HepG2 (cell line): Measurements from ENCODE around the gene AGAP1. TPM values are rescaled to one million over a fixed set of nuclear protein-coding genes. Genes with fewer than 3 reads are reported as not detected.

Source experiments
- ATAC-seq: fragments of 200-7000 bp; cut with Tn5 transposase; 3 replicates; pipeline ENCODE4 v1.9.1; 2020; ENCODE audit warnings: mild to moderate bottlenecking, moderate library complexity
- BruUV-seq: library from RNA; stranded (reverse); fragments of 400-500 nt; replicated peaks from 2 replicates; lab custom pipeline; 2021; lab: Mats Ljungman, UMichigan
- CTCF ChIA-PET: fragments of 300-600 bp; formaldehyde crosslinking; extraction: SDS; loops from one replicate; lab custom pipeline; 2021; ENCODE audit warnings: low total read pairs, inconsistent platforms, low intra/inter-chr PET ratio; lab: Yijun Ruan, JAX
- POLR2A ChIA-PET: fragments of 350-600 bp; sonication (Branson Sonifier 250); formaldehyde crosslinking; loops from one replicate; lab custom pipeline; 2020; ENCODE audit warnings: antibody characterized with exemption, inconsistent platforms; lab: Yijun Ruan, JAX
- DNase-seq: peaks from one replicate; pipeline ENCODE4 v3.0.0-alpha.2; 2015; ENCODE audit warnings: low spot score
- FAIRE-seq: peaks from 3 replicates; lab custom pipeline; 2011; peaks lifted over from hg19 to GRCh38; lab: Jason Lieb, UNC
- H2AFZ ChIP-seq: one replicate; pipeline ENCODE4 v1.6.1; 2011; ENCODE audit warnings: low read length, inconsistent platforms
- H3K27ac ChIP-seq: fragments of 300-600 bp; 3 replicates; pipeline ENCODE4 v1.8.0; 2011; ENCODE audit warnings: mixed run types, mild to moderate bottlenecking, mixed read lengths, low read length, inconsistent platforms; ENCODE audit not compliant: insufficient read depth; ENCODE audit errors: extremely low read length
- H3K27me3 ChIP-seq, 2 experiments: fragments of 200-600 bp in 1 of 2; 2 replicates in 1 of 2; 3 replicates in 1 of 2; pipeline versions ENCODE4 v1.6.0 to v1.8.0; 2011; ENCODE audit warnings: low read length in 2 of 2, mild to moderate bottlenecking in 2 of 2, moderate library complexity in 2 of 2, inconsistent platforms in 1 of 2; ENCODE audit not compliant: insufficient read depth in 2 of 2, control insufficient read depth in 1 of 2
- H3K36me3 ChIP-seq, 2 experiments: fragments of 200-600 bp in 1 of 2; replicated peaks in 1 of 2; 2 replicates in 1 of 2; 3 replicates in 1 of 2; pipeline versions ENCODE4 v1.5.1 to v1.8.0; 2011; ENCODE audit warnings: low read length in 2 of 2, inconsistent platforms in 1 of 2; ENCODE audit not compliant: insufficient read depth in 2 of 2, control insufficient read depth in 1 of 2
- H3K4me1 ChIP-seq: 2 replicates; pipeline ENCODE4 v1.5.1; 2012; ENCODE audit warnings: low read length, inconsistent platforms; ENCODE audit not compliant: insufficient read depth
- H3K4me2 ChIP-seq: 2 replicates; pipeline ENCODE4 v1.6.0; 2011; ENCODE audit warnings: low read depth, low read length, inconsistent platforms
- H3K4me3 ChIP-seq, 3 experiments: fragments of 200-600 bp in 1 of 3; sonication (generic), shearing (Covaris generic) in 1 of 3; replicated peaks in 1 of 3; 2 replicates each; pipeline ENCODE4 v1.5.1; 2011 to 2016; ENCODE audit warnings: low read length in 3 of 3, inconsistent platforms in 2 of 3, low read depth in 2 of 3, mild to moderate bottlenecking in 2 of 3, control low read depth in 1 of 3, mixed read lengths in 1 of 3; ENCODE audit not compliant: insufficient read depth in 1 of 3
- H3K79me2 ChIP-seq: one replicate; pipeline ENCODE4 v1.6.1; 2011; ENCODE audit warnings: low read length, inconsistent platforms; ENCODE audit not compliant: insufficient read depth
- H3K9ac ChIP-seq: 2 replicates; pipeline ENCODE4 v1.6.0; 2011; ENCODE audit warnings: mild to moderate bottlenecking, low read depth, low read length, inconsistent platforms; ENCODE audit not compliant: insufficient read depth
- H3K9me3 ChIP-seq: 2 replicates; pipeline ENCODE4 v1.5.1; 2012; ENCODE audit warnings: mild to moderate bottlenecking, low read length
- H4K20me1 ChIP-seq: 2 replicates; pipeline ENCODE4 v1.6.0; 2011; ENCODE audit warnings: inconsistent platforms, mild to moderate bottlenecking, low read length, moderate library complexity; ENCODE audit not compliant: insufficient read depth
- KMT2A ChIP-seq: sonication (generic); formaldehyde crosslinking; IDR thresholded peaks from 2 replicates; pipeline ENCODE4 v1.4.0; 2020; ENCODE audit warnings: missing genetic modification reagents
- MAX ChIP-seq: IDR thresholded peaks from 2 replicates; pipeline ENCODE4 v1.6.1; 2012; ENCODE audit warnings: inconsistent platforms
- NFKB2 ChIP-seq: sonication (generic); formaldehyde crosslinking; IDR thresholded peaks from 2 replicates; pipeline ENCODE4 v1.4.0; 2020; ENCODE audit warnings: missing genetic modification reagents, borderline replicate concordance
- REPIN1 ChIP-seq: sonication (generic); formaldehyde crosslinking; IDR thresholded peaks from 2 replicates; pipeline ENCODE4 v1.8.0; 2022; ENCODE audit warnings: missing genetic modification reagents, low read depth, mild to moderate bottlenecking, borderline replicate concordance
- ZBTB1 ChIP-seq: sonication (generic); formaldehyde crosslinking; IDR thresholded peaks from 2 replicates; pipeline ENCODE4 v1.4.0; 2020; ENCODE audit warnings: missing genetic modification reagents, borderline replicate concordance
- ZBTB3 ChIP-seq: sonication (generic); formaldehyde crosslinking; IDR thresholded peaks from 2 replicates; pipeline ENCODE4 v1.4.0; 2020; ENCODE audit warnings: low read depth, mild to moderate bottlenecking, moderate library complexity, missing genetic modification reagents, borderline replicate concordance
- ZFP36L2 ChIP-seq: sonication (generic); formaldehyde crosslinking; IDR thresholded peaks from 2 replicates; pipeline ENCODE4 v1.4.0; 2020; ENCODE audit warnings: missing genetic modification reagents
- ZFP82 ChIP-seq: sonication (generic); formaldehyde crosslinking; IDR thresholded peaks from 2 replicates; pipeline ENCODE4 v1.5.1; 2020; ENCODE audit warnings: mild to moderate bottlenecking, missing genetic modification reagents, borderline replicate concordance
- ZHX1 ChIP-seq: sonication (generic); formaldehyde crosslinking; IDR thresholded peaks from 2 replicates; pipeline ENCODE4 v1.8.1; 2022; ENCODE audit warnings: low read depth, mild to moderate bottlenecking, missing genetic modification reagents
- ZNF275 ChIP-seq: sonication (generic); formaldehyde crosslinking; IDR thresholded peaks from 2 replicates; pipeline ENCODE4 v1.8.0; 2022; ENCODE audit warnings: missing genetic modification reagents, mild to moderate bottlenecking, inconsistent platforms, borderline replicate concordance
- ZNF292 ChIP-seq: sonication (generic); formaldehyde crosslinking; IDR thresholded peaks from 2 replicates; pipeline ENCODE4 v1.8.1; 2022; ENCODE audit warnings: mild to moderate bottlenecking, low read depth, missing genetic modification reagents, borderline replicate concordance
- ZNF317 ChIP-seq: sonication (generic); formaldehyde crosslinking; IDR thresholded peaks from 2 replicates; pipeline ENCODE4 v1.5.0; 2020; ENCODE audit warnings: mild to moderate bottlenecking, missing genetic modification reagents
- ZNF512 ChIP-seq: sonication (generic); formaldehyde crosslinking; IDR thresholded peaks from 2 replicates; pipeline ENCODE4 v1.4.0; 2020; ENCODE audit warnings: mild to moderate bottlenecking, missing genetic modification reagents
- ZNF790 ChIP-seq: sonication (generic); formaldehyde crosslinking; IDR thresholded peaks from 2 replicates; pipeline ENCODE4 v1.8.0; 2022; ENCODE audit warnings: missing genetic modification reagents, mild to moderate bottlenecking, borderline replicate concordance
- WGBS: methylation state at CpG from one replicate; pipeline ENCODE4 v1.1.6; 2017; ENCODE audit warnings: low lambda C conversion rate; 5-methylcytosine and 5-hydroxymethylcytosine counted together
- in situ Hi-C: cut with HindIII; loops from 2 replicates; pipeline ENCODE4 v1.10.0; 2017; ENCODE audit warnings: low pct_unique_long_range_greater_than_20kb; ENCODE audit not compliant: extremely low pct_ligation_motif_present
- intact Hi-C: fragments of 100-400 bp; cut with micrococcal nuclease; formaldehyde crosslinking; loops from one replicate; pipeline ENCODE4 v1.10.0; 2022; ENCODE audit not compliant: unreplicated experiment
- polyA plus RNA-seq, 8 experiments: library from polyadenylated mRNA; depleted of rRNA in 3 of 8; stranded (reverse) in 7 of 8; unstranded in 1 of 8; fragments of >200 nt; fragmentation: Illumina TruSeq in 4 of 8; extraction: Trizol in 4 of 8; gene quantifications; 2 replicates each; pipeline versions ENCODE4 v1.2.1 to v1.2.3, GENCODE V29; 2011 to 2016; ENCODE audit warnings: low read depth in 4 of 8, missing spikeins in 1 of 8, mixed read lengths in 1 of 8; ENCODE audit not compliant: insufficient read depth in 1 of 8
- total RNA-seq, 5 experiments: library from RNA; depleted of rRNA; stranded (reverse); fragments of >200 nt; fragmentation: Illumina TruSeq; extraction: Trizol; gene quantifications; 2 replicates each; pipeline ENCODE4 v1.2.3, GENCODE V29; 2016; ENCODE audit warnings: low read depth in 1 of 5

The AGAP1 gene
- total and polyA plus RNA-seq, 2 of the 13 experiments (the other 11 are each of a cell fraction or from before 2014, with no cell fraction given) = 21.2 to 32.7 TPM

- no peaks in the 10 kb centered on the region for H3K27me3 ChIP-seq
- ATAC-seq (no peak), DNase-seq (no peak), FAIRE-seq (no peak)
- H3K36me3 ChIP-seq = no peaks in the 10 kb centered on the region
- no peak overlapping the region for H3K9ac ChIP-seq
- no peak overlapping the region for H3K4me2 ChIP-seq
- POLR2A ChIA-PET = no interaction called here
- no TSS peak for BruUV-seq
- peaks cover 10% of the 10 kb centered on the region for H4K20me1 ChIP-seq
- peaks cover 81% of the 10 kb centered on the region for H3K4me1 ChIP-seq
- no peak overlapping the region for H3K4me3 ChIP-seq
- H3K27ac ChIP-seq = no peak overlapping the region
- CTCF ChIA-PET = no interaction called here
- TF ChIP-seq MAX (no peak), NFKB2 (CRISPR knock-in tag) (no peak), ZFP36L2 (CRISPR knock-in tag) (no peak), ZNF275 (CRISPR knock-in tag) (no peak), KMT2A (CRISPR knock-in tag) (no peak), ZNF292 (CRISPR knock-in tag) (no peak), ZNF790 (CRISPR knock-in tag) (no peak), ZHX1 (CRISPR knock-in tag) (no peak), ZFP82 (CRISPR knock-in tag) (no peak), ZNF317 (no peak), ZBTB3 (CRISPR knock-in tag) (no peak), ZBTB1 (CRISPR knock-in tag) (no peak), REPIN1 (no peak), ZNF512 (CRISPR knock-in tag) (no peak)
- H2AFZ ChIP-seq = no peak overlapping the region
- in situ Hi-C loops (no loop called here), intact Hi-C loops (loop anchor here (5.0 kb wide), 1 partner anchor 33 kb away; no protein-coding TSS in a partner anchor)
- H3K79me2 ChIP-seq = peaks cover 76% of the 10 kb centered on the region
- no peaks in the 10 kb centered on the region for H3K9me3 ChIP-seq
- WGBS = 89% methylated on average over 5 of the region's 5 CpGs
These were observed 50.8 kb downstream of the AGAP1 start for GRCh38 chr2:235544689-235544969.
